WTC11 (cell line): ENCODE data around the gene GADD45GIP1.

Experiments
- ATF2 ChIP-seq: sonication (generic); formaldehyde crosslinking; IDR thresholded peaks from 2 replicates; pipeline ENCODE4 v1.8.1; 2022; ENCODE audit warnings: low read depth, missing genetic modification reagents, borderline replicate concordance
- CTCF ChIP-seq: fragments of 200-600 bp; IDR thresholded peaks from 2 replicates; pipeline ENCODE4 v1.8.0; 2022; ENCODE audit warnings: antibody characterized with exemption
- MAX ChIP-seq: sonication (generic); formaldehyde crosslinking; IDR thresholded peaks from 2 replicates; pipeline ENCODE4 v1.8.0; 2022; ENCODE audit warnings: mild to moderate bottlenecking, missing genetic modification reagents
- TCF7 ChIP-seq: sonication (generic); formaldehyde crosslinking; IDR thresholded peaks from 2 replicates; pipeline ENCODE4 v1.8.0; 2022; ENCODE audit warnings: mild to moderate bottlenecking, low read depth, missing genetic modification reagents, moderate library complexity
- USF1 ChIP-seq: sonication (generic); formaldehyde crosslinking; IDR thresholded peaks from 2 replicates; pipeline ENCODE4 v1.8.0; 2022; ENCODE audit warnings: mild to moderate bottlenecking, missing genetic modification reagents

- TF ChIP-seq TCF7 (CRISPR knock-in tag) = no peak
- no peak for TF ChIP-seq MAX (CRISPR knock-in tag)
- no peak for TF ChIP-seq CTCF
- TF ChIP-seq USF1 (CRISPR knock-in tag) = no peak
- no peak for TF ChIP-seq ATF2
Measured at GRCh38 chr19:12953799-12954611, 3.0 kb downstream of the GADD45GIP1 start.
